Esophagus muscularis mucosa (tissue), 4 donors: ENCODE data around the gene FAM186B. TPM values are rescaled to one million over a fixed set of nuclear protein-coding genes. Genes with fewer than 3 reads are reported as not detected.

Source experiments
- DNase-seq: peaks from one replicate; pipeline ENCODE4 v3.0.0-alpha.2; 2017; ENCODE audit errors: extremely low spot score
- H3K27ac ChIP-seq, 4 donors: fragments of 200-600 bp; sonication (generic); replicated peaks in 1 of 4; 1 replicate in 3 of 4; 2 replicates in 1 of 4; pipeline ENCODE4 v1.5.1; 2016 to 2019; ENCODE audit warnings: mild to moderate bottlenecking in 1 of 4
- H3K27me3 ChIP-seq, 4 donors: fragments of 200-600 bp; sonication (generic); one replicate each; pipeline versions ENCODE4 v1.5.1 to v1.6.0; 2016 to 2019
- H3K36me3 ChIP-seq, 4 donors: fragments of 200-600 bp; sonication (generic); one replicate each; pipeline ENCODE4 v1.5.1; 2016 to 2019
- H3K4me1 ChIP-seq, 4 donors: fragments of 200-600 bp; sonication (generic); one replicate each; pipeline ENCODE4 v1.5.1; 2016 to 2019
- H3K4me3 ChIP-seq, 4 donors: fragments of 200-600 bp; sonication (generic); 1 replicate in 2 of 4; 2 replicates in 2 of 4; pipeline ENCODE4 v1.5.1; 2016 to 2019; ENCODE audit warnings: mild to moderate bottlenecking in 4 of 4, moderate library complexity in 1 of 4
- H3K9me3 ChIP-seq, 4 donors: fragments of 200-600 bp; sonication (generic); 1 replicate in 3 of 4; 2 replicates in 1 of 4; pipeline ENCODE4 v1.5.1; 2016 to 2019
- EP300 ChIP-seq: sonication (generic); formaldehyde crosslinking; IDR thresholded peaks from one replicate; pipeline ENCODE4 v1.6.1; 2017; ENCODE audit warnings: antibody characterized with exemption
- POLR2A ChIP-seq: fragments of 450-650 bp; IDR thresholded peaks from one replicate; pipeline ENCODE4 v1.6.1; 2017; ENCODE audit warnings: antibody characterized with exemption, moderate library complexity, mild to moderate bottlenecking, low read depth
- POLR2AphosphoS5 ChIP-seq, 2 donors: sonication (generic); formaldehyde crosslinking; IDR thresholded peaks; one replicate each; pipeline ENCODE4 v1.6.1; 2017; ENCODE audit warnings: antibody characterized with exemption in 2 of 2
- WGBS: methylation state at CpG from one replicate; pipeline ENCODE4 v1.1.5; 2018; 5-methylcytosine and 5-hydroxymethylcytosine counted together
- intact Hi-C: fragments of 100-400 bp; cut with DNase I; formaldehyde crosslinking; loops from one replicate; pipeline ENCODE4 v1.15.1; 2023
- total RNA-seq, 4 donors: library from RNA; depleted of rRNA; stranded (reverse); fragments of >200 nt; gene quantifications; one replicate each; pipeline versions ENCODE4 v1.1.0 to v1.2.1, GENCODE V29; 2016
- TF ChIP-seq, protein P1 (sequence below), 3 experiments: fragments of 200-600 bp in 2 of 3; fragments of 450-650 bp in 1 of 3; sonication (generic) in 2 of 3; IDR thresholded peaks; one replicate each; pipeline ENCODE4 v1.5.1; 2017 to 2019; ENCODE audit warnings: antibody characterized with exemption in 3 of 3, mild to moderate bottlenecking in 2 of 3, moderate library complexity in 1 of 3

Gene FAM186B
- total RNA-seq, 4 donors from 2014 or later: under 0.01 to 0.46 (median 0.21) TPM

DNA sequence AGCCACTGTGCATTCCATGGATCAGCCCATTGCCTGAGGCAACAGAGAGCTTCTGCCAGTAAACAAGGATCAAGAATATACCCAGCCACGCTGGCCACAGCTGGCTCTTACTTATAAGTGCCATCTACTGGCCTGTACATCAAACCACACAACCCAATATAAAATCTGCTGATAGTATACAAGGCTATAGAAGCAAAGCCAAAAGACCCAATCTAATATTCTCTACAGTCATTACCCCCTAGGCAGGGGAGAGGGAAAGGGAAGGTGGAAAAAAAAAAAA is 4.4 kb upstream of the FAM186B start:
- TF ChIP-seq POLR2AphosphoS5 (IDR thresholded peaks at IDR 0.05) (no peak), POLR2A (no peak), EP300 (no peak)
- TF ChIP-seq, protein P1, sequence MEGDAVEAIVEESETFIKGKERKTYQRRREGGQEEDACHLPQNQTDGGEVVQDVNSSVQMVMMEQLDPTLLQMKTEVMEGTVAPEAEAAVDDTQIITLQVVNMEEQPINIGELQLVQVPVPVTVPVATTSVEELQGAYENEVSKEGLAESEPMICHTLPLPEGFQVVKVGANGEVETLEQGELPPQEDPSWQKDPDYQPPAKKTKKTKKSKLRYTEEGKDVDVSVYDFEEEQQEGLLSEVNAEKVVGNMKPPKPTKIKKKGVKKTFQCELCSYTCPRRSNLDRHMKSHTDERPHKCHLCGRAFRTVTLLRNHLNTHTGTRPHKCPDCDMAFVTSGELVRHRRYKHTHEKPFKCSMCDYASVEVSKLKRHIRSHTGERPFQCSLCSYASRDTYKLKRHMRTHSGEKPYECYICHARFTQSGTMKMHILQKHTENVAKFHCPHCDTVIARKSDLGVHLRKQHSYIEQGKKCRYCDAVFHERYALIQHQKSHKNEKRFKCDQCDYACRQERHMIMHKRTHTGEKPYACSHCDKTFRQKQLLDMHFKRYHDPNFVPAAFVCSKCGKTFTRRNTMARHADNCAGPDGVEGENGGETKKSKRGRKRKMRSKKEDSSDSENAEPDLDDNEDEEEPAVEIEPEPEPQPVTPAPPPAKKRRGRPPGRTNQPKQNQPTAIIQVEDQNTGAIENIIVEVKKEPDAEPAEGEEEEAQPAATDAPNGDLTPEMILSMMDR (IDR thresholded peaks at IDR 0.05): no peak
- 92% methylated on average over 1 of the region's 1 CpG for WGBS

DNA sequence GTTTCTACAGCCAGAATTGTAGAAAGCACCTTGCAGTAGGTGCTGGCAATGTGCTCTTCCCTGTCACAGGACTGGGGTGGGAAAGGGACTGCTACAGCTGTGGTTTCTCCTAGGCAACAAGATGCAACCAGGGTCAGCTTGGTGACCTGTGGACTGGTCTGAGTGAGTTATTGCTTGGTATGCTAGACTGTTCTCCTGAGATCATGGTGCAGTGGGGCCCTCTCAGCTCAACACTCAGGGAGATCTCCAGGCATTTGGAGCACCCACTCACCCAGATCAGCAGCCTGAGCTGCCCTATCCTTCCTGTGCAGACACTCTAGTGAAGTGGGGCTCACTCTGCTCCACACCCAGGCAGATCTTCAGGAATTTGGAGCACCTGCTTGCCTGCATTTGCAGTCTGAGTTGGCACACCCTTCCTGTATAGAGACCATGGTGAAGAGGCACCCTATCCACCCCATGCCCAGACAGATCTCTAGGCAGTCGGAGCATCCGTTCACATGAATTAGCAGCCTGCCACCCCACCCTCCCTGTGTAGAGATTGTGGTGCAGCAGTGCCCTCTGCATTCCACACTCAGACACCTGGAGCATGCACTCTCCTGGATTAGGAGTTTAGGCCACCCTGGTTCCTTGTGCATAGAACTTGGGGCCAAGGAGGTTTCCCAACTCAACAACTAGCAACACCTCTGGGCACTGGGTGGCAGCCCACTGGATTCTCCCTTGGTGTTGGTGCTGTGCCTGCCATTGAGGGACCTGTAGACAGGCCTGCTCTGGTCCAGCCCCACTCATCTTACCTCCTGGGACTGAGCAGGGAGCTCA is 3.8 kb upstream of the FAM186B start:
- 100% methylated on average over 2 of the region's 2 CpGs for WGBS
- intact Hi-C loops: no loop called here

More for the DNA sequence above, 4.4 kb upstream of the FAM186B start:
- no peaks in the 10 kb centered on the region for H3K36me3 ChIP-seq
- H3K9me3 ChIP-seq: no peaks in the 10 kb centered on the region
- no peak for DNase-seq
- no peak overlapping the region for H3K27ac ChIP-seq
- H3K4me3 ChIP-seq: no peak overlapping the region
- intact Hi-C loops: no loop called here
- no peaks in the 10 kb centered on the region for H3K27me3 ChIP-seq
- H3K4me1 ChIP-seq: no peaks in the 10 kb centered on the region

DNA sequence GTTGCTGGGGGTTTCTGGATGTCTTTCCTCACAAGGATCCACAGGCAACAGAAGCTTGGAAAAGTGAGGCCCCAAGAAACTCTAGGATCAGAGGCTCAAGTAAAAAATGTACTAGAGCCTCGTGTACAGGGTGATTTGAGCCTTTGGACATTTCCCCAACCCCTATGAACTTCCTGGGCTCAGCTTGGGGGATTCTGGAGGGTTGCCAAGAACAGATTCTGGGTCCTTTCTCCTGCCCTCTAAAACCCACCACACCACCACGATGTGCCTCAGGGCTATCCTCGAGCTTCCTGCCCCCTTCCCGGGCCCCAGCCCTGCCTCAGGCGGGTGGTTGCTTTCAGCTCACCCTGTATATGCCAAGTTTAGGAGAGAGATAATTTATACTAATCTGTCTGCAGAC is 583 bp downstream of the FAM186B start:
- H3K4me1 ChIP-seq: no peaks in the 10 kb centered on the region
- no peak overlapping the region for H3K27ac ChIP-seq
- 48% methylated on average over 5 of the region's 5 CpGs for WGBS
- H3K9me3 ChIP-seq: no peaks in the 10 kb centered on the region
- no peak for DNase-seq
- intact Hi-C loops: no loop called here
- no peak overlapping the region for H3K4me3 ChIP-seq
- peaks cover 0 to 8% (median 0%) of the 10 kb centered on the region in 4 donors for H3K36me3 ChIP-seq
- no peaks in the 10 kb centered on the region for H3K27me3 ChIP-seq
- TF ChIP-seq EP300: no peak
- TF ChIP-seq POLR2AphosphoS5 (IDR thresholded peaks at IDR 0.05): no peak
- no peak for TF ChIP-seq POLR2A
- TF ChIP-seq, protein P1 (IDR thresholded peaks at IDR 0.05): no peak

More for the DNA sequence above, 3.8 kb upstream of the FAM186B start:
- H3K4me1 ChIP-seq: no peaks in the 10 kb centered on the region
- no peaks in the 10 kb centered on the region for H3K9me3 ChIP-seq
- H3K36me3 ChIP-seq: no peaks in the 10 kb centered on the region
- no peak for DNase-seq
- H3K27ac ChIP-seq: no peak overlapping the region
- no peaks in the 10 kb centered on the region for H3K27me3 ChIP-seq
- no peak overlapping the region for H3K4me3 ChIP-seq
- TF ChIP-seq, protein P1 (IDR thresholded peaks at IDR 0.05): no peak
- no peak for TF ChIP-seq EP300
- TF ChIP-seq POLR2AphosphoS5 (IDR thresholded peaks at IDR 0.05): no peak
- no peak for TF ChIP-seq POLR2A

- H3K27ac ChIP-seq: no peak overlapping the region
- H3K4me3 ChIP-seq: no peak overlapping the region
- H3K27me3 ChIP-seq: no peaks in the 10 kb centered on the region
- no peak for DNase-seq
- peaks cover 0 to 12% (median 0%) of the 10 kb centered on the region in 4 donors for H3K36me3 ChIP-seq
- TF ChIP-seq POLR2A (no peak), EP300 (no peak), POLR2AphosphoS5 (IDR thresholded peaks at IDR 0.05) (no peak)
- TF ChIP-seq, protein P1 (IDR thresholded peaks at IDR 0.05): no peak
- H3K9me3 ChIP-seq: no peaks in the 10 kb centered on the region
- WGBS: 93% methylated on average over 1 of the region's 1 CpG
- intact Hi-C loops: no loop called here
- H3K4me1 ChIP-seq: no peaks in the 10 kb centered on the region
These were observed 1.7 kb downstream of the FAM186B start for GRCh38 chr12:49603721-49604120.

DNA sequence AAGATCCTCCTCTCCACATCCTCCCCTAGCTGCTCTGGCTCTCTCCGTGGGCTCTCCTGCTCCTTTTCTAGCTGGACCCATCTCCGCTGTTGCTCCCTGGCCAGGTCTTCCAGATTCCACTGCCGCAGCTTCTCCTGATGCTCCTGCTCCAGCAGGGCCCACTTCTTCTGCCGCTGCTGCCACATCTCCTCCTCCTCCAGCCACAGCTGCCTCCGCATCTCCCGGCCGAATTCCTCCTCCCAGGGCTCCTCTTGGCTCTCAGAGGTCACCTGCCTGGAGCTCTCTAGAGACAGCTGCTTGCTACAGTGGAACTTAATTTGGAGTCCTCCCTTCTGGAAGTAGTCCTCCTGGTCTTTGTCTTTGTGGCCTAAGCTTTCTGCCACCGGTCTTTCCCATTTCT is 5.5 kb downstream of the FAM186B start:
- WGBS: 96% methylated on average over 8 of the region's 8 CpGs
- TF ChIP-seq EP300: no peak
- no peak for TF ChIP-seq POLR2AphosphoS5 (IDR thresholded peaks at IDR 0.05)
- TF ChIP-seq, protein P1 (IDR thresholded peaks at IDR 0.05): no peak
- no peak for TF ChIP-seq POLR2A
- Histone ChIP-seq H3K4me1 (no peaks in the 10 kb centered on the region), H3K27ac (no peak overlapping the region), H3K4me3 (no peak overlapping the region), H3K27me3 (no peaks in the 10 kb centered on the region), H3K36me3 (peaks cover 0 to 17% (median 2%) of the 10 kb centered on the region in 4 donors), H3K9me3 (no peaks in the 10 kb centered on the region)
- intact Hi-C loops: no loop called here
- no peak for DNase-seq
